Lung (tissue), 12 donors: ENCODE results near the gene CCDC15. TPM values are rescaled to one million over a fixed set of nuclear protein-coding genes. Genes with fewer than 3 reads are reported as not detected.
A peak's percentile ranks its signal among the peaks of the same experiment; 100 is the strongest.

ENCODE experiments used
- ATAC-seq: fragments of 200-7000 bp; cut with Tn5 transposase; one replicate; pipeline ENCODE4 v1.9.1; 2020; ENCODE audit warnings: moderate number of reproducible peaks; ENCODE audit not compliant: insufficient read depth, low FRiP score
- DNase-seq, 3 donors: peaks; one replicate each; pipeline ENCODE4 v3.0.0-alpha.2; 2013 to 2017
- H3K27ac ChIP-seq, 2 donors: one replicate each; pipeline ENCODE4 v1.5.1; 2013; ENCODE audit warnings: mild to moderate bottlenecking in 2 of 2, moderate library complexity in 2 of 2, control low read depth in 1 of 2, inconsistent platforms in 1 of 2, low read depth in 1 of 2, low read length in 1 of 2
- H3K27me3 ChIP-seq, 3 donors: one replicate each; pipeline ENCODE4 v1.5.1; 2013; ENCODE audit warnings: low read length in 2 of 3; ENCODE audit not compliant: control insufficient read depth in 3 of 3, insufficient read depth in 3 of 3
- H3K36me3 ChIP-seq, 4 donors: one replicate each; pipeline ENCODE4 v1.5.1; 2013; ENCODE audit warnings: low read length in 4 of 4, mild to moderate bottlenecking in 1 of 4, moderate library complexity in 1 of 4; ENCODE audit not compliant: control insufficient read depth in 4 of 4, insufficient read depth in 4 of 4
- H3K4me1 ChIP-seq, 5 donors: one replicate each; pipeline ENCODE4 v1.5.1; 2013; ENCODE audit warnings: low read length in 5 of 5, mild to moderate bottlenecking in 2 of 5, moderate library complexity in 1 of 5; ENCODE audit not compliant: control insufficient read depth in 5 of 5, insufficient read depth in 5 of 5
- H3K4me3 ChIP-seq: one replicate; pipeline ENCODE4 v1.5.1; 2013; ENCODE audit warnings: mild to moderate bottlenecking, control low read depth, moderate library complexity
- H3K9ac ChIP-seq, 2 donors: one replicate each; pipeline ENCODE4 v1.5.1; 2013; ENCODE audit warnings: low read length in 2 of 2, control low read depth in 1 of 2; ENCODE audit not compliant: insufficient read depth in 1 of 2
- H3K9me3 ChIP-seq, 4 donors: one replicate each; pipeline ENCODE4 v1.5.1; 2013; ENCODE audit warnings: low read length in 3 of 4, mild to moderate bottlenecking in 1 of 4, moderate library complexity in 1 of 4; ENCODE audit not compliant: control insufficient read depth in 4 of 4, insufficient read depth in 3 of 4
- CTCF ChIP-seq: IDR thresholded peaks from 2 replicates; pipeline ENCODE4 v1.5.1; 2012; ENCODE audit warnings: mild to moderate bottlenecking; ENCODE audit errors: control extremely low read depth, extremely low read depth
- WGBS, 2 donors: extraction: QIAGEN DNeasy Blood & Tissue Kit; methylation state at CpG; one replicate each; pipeline ENCODE4 v1.1.7; 2013; 5-methylcytosine and 5-hydroxymethylcytosine counted together
- polyA plus RNA-seq, 2 donors: library from polyadenylated mRNA; stranded (reverse); fragments of 200-250 nt; gene quantifications; one replicate each; pipeline ENCODE4 v1.2.1, GENCODE V29; 2013
- total RNA-seq, 2 donors: library from RNA; depleted of rRNA in 1 of 2; stranded (reverse); fragments of >200 nt in 1 of 2; gene quantifications; one replicate each; pipeline ENCODE4 v1.2.1, GENCODE V29; 2014 to 2021
- donor health status: control.
- donor health status: control.
- donor health status: Bipolar disorder and iron deficiency.
- donor health status: healthy.
- donor health status: DM: yes; HTN: yes; CAD: no.

CCDC15 gene
- total and polyA plus RNA-seq, 4 donors = 0.65 to 5.1 (median 1.1) TPM

- DNase-seq = peak in 2 of 3 donors; percentile 44 to 62
- Histone ChIP-seq H3K27me3 (peaks cover 0 to 2% (median 0%) of the 10 kb centered on the region in 3 donors), H3K36me3 (no peaks in the 10 kb centered on the region), H3K9ac (no peak overlapping the region), H3K9me3 (no peaks in the 10 kb centered on the region), H3K4me3 (no peak overlapping the region), H3K4me1 (no peaks in the 10 kb centered on the region), H3K27ac (no peak overlapping the region)
- 36 to 42% methylated on average over 4 of the region's 4 CpGs for WGBS, 2 donors
- TF ChIP-seq CTCF = no peak
- no peak for ATAC-seq
Measured at GRCh38 chr11:124928942-124929665, 24.9 kb upstream of the CCDC15 start.

- DNase-seq = no peak
- H3K27me3 ChIP-seq = peaks cover 0 to 2% (median 0%) of the 10 kb centered on the region in 3 donors
- no peaks in the 10 kb centered on the region for H3K36me3 ChIP-seq
- ATAC-seq = no peak
- H3K4me3 ChIP-seq = no peak overlapping the region
- no peak overlapping the region for H3K9ac ChIP-seq
- no peak for TF ChIP-seq CTCF
- no peak overlapping the region for H3K27ac ChIP-seq
- peaks cover 0 to 7% (median 2%) of the 10 kb centered on the region in 5 donors for H3K4me1 ChIP-seq
- H3K9me3 ChIP-seq = no peaks in the 10 kb centered on the region
- 71 to 80% methylated on average over 3 of the region's 3 CpGs for WGBS, 2 donors
Measured at GRCh38 chr11:124930799-124931198, 23.2 kb upstream of the CCDC15 start.

- WGBS, 2 donors = 69 to 81% methylated on average over 4 of the region's 4 CpGs
- no peak for TF ChIP-seq CTCF
- ATAC-seq = peak; percentile 19
Measured at GRCh38 chr11:124934862-124935547, 19.0 kb upstream of the CCDC15 start.

More at GRCh38 chr11:124934862-124935547, 19.0 kb upstream of the CCDC15 start:
- peaks cover 0 to 4% (median 0%) of the 10 kb centered on the region in 3 donors for H3K27me3 ChIP-seq
- no peaks in the 10 kb centered on the region for H3K9me3 ChIP-seq
- no peak overlapping the region for H3K9ac ChIP-seq
- no peak overlapping the region for H3K27ac ChIP-seq
- no peaks in the 10 kb centered on the region for H3K36me3 ChIP-seq
- no peak for DNase-seq
- peaks cover 0 to 7% (median 2%) of the 10 kb centered on the region in 5 donors for H3K4me1 ChIP-seq
- H3K4me3 ChIP-seq = no peak overlapping the region
